ENCODE data around the gene HDGFL2. TPM values are rescaled to one million over a fixed set of nuclear protein-coding genes. Genes with fewer than 3 reads are reported as not detected.

HDGFL2 gene
- polyA plus RNA-seq, 3 donors = 7.0 to 13.2 (median 10.5) TPM

DNA sequence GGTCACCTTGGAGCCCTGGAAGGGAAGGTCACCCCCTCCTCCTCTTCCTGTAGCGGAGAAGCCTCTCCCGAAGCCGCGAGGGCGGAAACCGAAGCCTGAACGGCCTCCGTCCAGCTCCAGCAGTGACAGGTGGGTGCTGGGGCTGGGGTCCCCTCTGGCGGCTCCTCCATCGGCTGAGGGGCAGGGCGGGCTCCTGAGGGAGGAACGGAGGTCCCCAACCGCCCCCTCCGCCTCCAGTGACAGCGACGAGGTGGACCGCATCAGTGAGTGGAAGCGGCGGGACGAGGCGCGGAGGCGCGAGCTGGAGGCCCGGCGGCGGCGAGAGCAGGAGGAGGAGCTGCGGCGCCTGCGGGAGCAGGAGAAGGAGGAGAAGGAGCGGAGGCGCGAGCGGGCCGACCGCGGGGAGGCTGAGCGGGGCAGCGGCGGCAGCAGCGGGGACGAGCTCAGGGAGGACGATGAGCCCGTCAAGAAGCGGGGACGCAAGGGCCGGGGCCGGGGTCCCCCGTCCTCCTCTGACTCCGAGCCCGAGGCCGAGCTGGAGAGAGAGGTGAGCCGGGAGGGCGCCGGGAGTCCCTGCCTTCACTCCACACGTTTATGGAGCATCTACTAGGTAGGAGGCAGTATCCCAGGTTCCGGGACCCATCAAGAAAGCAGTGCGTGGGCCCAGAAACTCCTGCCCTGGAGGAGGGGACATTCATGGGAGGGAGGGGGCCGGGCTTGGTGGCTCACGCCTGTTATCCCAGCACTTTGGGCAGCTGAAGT lies 22.0 kb downstream of the HDGFL2 start:
- Histone ChIP-seq H3K4me3 (replicated peaks in 1 of 3; ENCODE audit: low read depth in 2 of 3, low read length in 3 of 3) (no peak overlapping the region), H3K27ac (ENCODE audit: low read depth in 1 of 2, low read length in 2 of 2) (no peak overlapping the region), H3K9ac (ENCODE audit: insufficient read depth, low read length, poor library complexity, severe bottlenecking) (no peak overlapping the region), H3K9me3 (replicated peaks in 1 of 2; ENCODE audit: control insufficient read depth in 1 of 2, insufficient read depth in 1 of 2, low read length in 2 of 2) (no peaks in the 10 kb centered on the region), H3K4me2 (replicated peaks; ENCODE audit: extremely low read depth, low read length, poor library complexity, severe bottlenecking) (no peak overlapping the region), H3K79me2 (ENCODE audit: insufficient read depth, low read length) (no peaks in the 10 kb centered on the region), H3K4me1 (ENCODE audit: control insufficient read depth in 1 of 2, insufficient read depth in 2 of 2, low read length in 2 of 2) (no peaks in the 10 kb centered on the region), H3K36me3 (replicated peaks in 1 of 2; ENCODE audit: control insufficient read depth in 1 of 2, insufficient read depth in 2 of 2, low read length in 2 of 2) (peaks cover 70 to 86% of the 10 kb centered on the region in 2 donors), H4K20me1 (ENCODE audit: insufficient read depth, low read length) (no peaks in the 10 kb centered on the region), H2AFZ (ENCODE audit: insufficient read depth, low read depth, low read length, poor library complexity, severe bottlenecking) (no peak overlapping the region), H3K27me3 (ENCODE audit: control insufficient read depth in 2 of 2, insufficient read depth in 2 of 2, low read length in 2 of 2) (no peaks in the 10 kb centered on the region)
- H3K4me3 Mint-ChIP-seq = no peak overlapping the region
- WGBS (ENCODE audit: insufficient coverage) = 96% methylated on average over 51 of the region's 61 CpGs
- H3K27me3 Mint-ChIP-seq (ENCODE audit: low read depth in 3 of 3) = no peaks in the 10 kb centered on the region
- intact Hi-C loops (cut with micrococcal nuclease) = no loop called here
- H3K36me3 Mint-ChIP-seq = peaks cover 0 to 46% of the 10 kb centered on the region in 2 donors
- no peaks in the 10 kb centered on the region for H3K4me1 Mint-ChIP-seq
- H3K27ac Mint-ChIP-seq = no peak overlapping the region
- TF ChIP-seq, protein P1, sequence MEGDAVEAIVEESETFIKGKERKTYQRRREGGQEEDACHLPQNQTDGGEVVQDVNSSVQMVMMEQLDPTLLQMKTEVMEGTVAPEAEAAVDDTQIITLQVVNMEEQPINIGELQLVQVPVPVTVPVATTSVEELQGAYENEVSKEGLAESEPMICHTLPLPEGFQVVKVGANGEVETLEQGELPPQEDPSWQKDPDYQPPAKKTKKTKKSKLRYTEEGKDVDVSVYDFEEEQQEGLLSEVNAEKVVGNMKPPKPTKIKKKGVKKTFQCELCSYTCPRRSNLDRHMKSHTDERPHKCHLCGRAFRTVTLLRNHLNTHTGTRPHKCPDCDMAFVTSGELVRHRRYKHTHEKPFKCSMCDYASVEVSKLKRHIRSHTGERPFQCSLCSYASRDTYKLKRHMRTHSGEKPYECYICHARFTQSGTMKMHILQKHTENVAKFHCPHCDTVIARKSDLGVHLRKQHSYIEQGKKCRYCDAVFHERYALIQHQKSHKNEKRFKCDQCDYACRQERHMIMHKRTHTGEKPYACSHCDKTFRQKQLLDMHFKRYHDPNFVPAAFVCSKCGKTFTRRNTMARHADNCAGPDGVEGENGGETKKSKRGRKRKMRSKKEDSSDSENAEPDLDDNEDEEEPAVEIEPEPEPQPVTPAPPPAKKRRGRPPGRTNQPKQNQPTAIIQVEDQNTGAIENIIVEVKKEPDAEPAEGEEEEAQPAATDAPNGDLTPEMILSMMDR (IDR thresholded peaks at IDR 0.05) = no peak
- no peak for DNase-seq
- H3K9me3 Mint-ChIP-seq = peaks cover 0 to 2% (median 0%) of the 10 kb centered on the region in 7 donors

DNA sequence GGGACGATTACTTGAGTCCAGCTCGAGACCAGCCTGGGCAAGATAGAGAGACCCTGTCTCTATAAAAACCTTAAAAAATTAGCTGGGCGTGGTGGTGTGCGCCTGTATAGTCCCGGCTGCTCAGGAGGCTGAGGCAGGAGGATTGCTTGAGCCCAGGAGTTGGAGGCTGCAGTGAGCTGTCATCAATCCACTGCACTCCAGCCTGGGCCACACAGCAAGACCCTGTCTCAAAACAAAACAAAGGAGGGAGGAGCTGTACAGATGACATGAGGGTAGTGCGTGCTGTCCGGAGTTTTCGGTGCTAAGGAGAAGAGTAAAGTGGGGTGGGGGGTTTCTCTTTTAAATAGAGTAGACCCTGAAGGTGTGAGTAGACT lies 22.6 kb downstream of the HDGFL2 start:
- no peak overlapping the region for H3K9ac ChIP-seq (ENCODE audit: insufficient read depth, low read length, poor library complexity, severe bottlenecking)
- H3K4me3 ChIP-seq (replicated peaks in 1 of 3; ENCODE audit: low read depth in 2 of 3, low read length in 3 of 3) = no peak overlapping the region
- H3K27me3 ChIP-seq (ENCODE audit: control insufficient read depth in 2 of 2, insufficient read depth in 2 of 2, low read length in 2 of 2) = no peaks in the 10 kb centered on the region
- Mint-ChIP-seq H3K27me3 (ENCODE audit: low read depth in 3 of 3) (no peaks in the 10 kb centered on the region), H3K4me1 (no peaks in the 10 kb centered on the region), H3K9me3 (peaks cover 0 to 2% (median 0%) of the 10 kb centered on the region in 7 donors), H3K36me3 (peaks cover 1 to 46% of the 10 kb centered on the region in 2 donors), H3K4me3 (no peak overlapping the region), H3K27ac (peak overlapping the region in 2 of 7 donors; percentile 33 to 34)
- intact Hi-C loops (cut with micrococcal nuclease) = no loop called here
- no peaks in the 10 kb centered on the region for H3K79me2 ChIP-seq (ENCODE audit: insufficient read depth, low read length)
- no peak overlapping the region for H2AFZ ChIP-seq (ENCODE audit: insufficient read depth, low read depth, low read length, poor library complexity, severe bottlenecking)
- H3K9me3 ChIP-seq (replicated peaks in 1 of 2; ENCODE audit: control insufficient read depth in 1 of 2, insufficient read depth in 1 of 2, low read length in 2 of 2) = no peaks in the 10 kb centered on the region
- WGBS (ENCODE audit: insufficient coverage) = 94% methylated on average over 6 of the region's 8 CpGs
- H3K4me1 ChIP-seq (ENCODE audit: control insufficient read depth in 1 of 2, insufficient read depth in 2 of 2, low read length in 2 of 2) = no peaks in the 10 kb centered on the region
- TF ChIP-seq, protein P1 (IDR thresholded peaks at IDR 0.05) = no peak
- no peak for DNase-seq
- peaks cover 74 to 81% of the 10 kb centered on the region in 2 donors for H3K36me3 ChIP-seq (replicated peaks in 1 of 2; ENCODE audit: control insufficient read depth in 1 of 2, insufficient read depth in 2 of 2, low read length in 2 of 2)
- no peak overlapping the region for H3K4me2 ChIP-seq (replicated peaks; ENCODE audit: extremely low read depth, low read length, poor library complexity, severe bottlenecking)
- H4K20me1 ChIP-seq (ENCODE audit: insufficient read depth, low read length) = no peaks in the 10 kb centered on the region
- no peak overlapping the region for H3K27ac ChIP-seq (ENCODE audit: low read depth in 1 of 2, low read length in 2 of 2)

All from CD14-positive monocyte (primary cell).